ENCODE results near the gene FMR1NB. TPM values are rescaled to one million over a fixed set of nuclear protein-coding genes. Genes with fewer than 3 reads are reported as not detected.

The FMR1NB gene
- total RNA-seq, 6 donors from 2014 or later, result not detected

- no peaks in the 10 kb centered on the region for H3K27me3 ChIP-seq
- H3K4me1 ChIP-seq, result no peaks in the 10 kb centered on the region
- no peak for ATAC-seq (ENCODE audit: low FRiP score in 2 of 2)
- TF ChIP-seq CTCF (IDR thresholded peaks at IDR 0.05), result no peak
- TF ChIP-seq POLR2AphosphoS5 (IDR thresholded peaks at IDR 0.05), result no peak
- no peak for TF ChIP-seq POLR2A (IDR thresholded peaks at IDR 0.05)
- no peak for TF ChIP-seq EP300 (IDR thresholded peaks at IDR 0.05)
- no peaks in the 10 kb centered on the region for H3K9me3 ChIP-seq
- peaks cover 0 to 46% (median 19%) of the 10 kb centered on the region in 4 donors for H3K36me3 ChIP-seq
- DNase-seq, result no peak
- WGBS, 2 donors, result 89 to 98% methylated on average over 7 of the region's 7 CpGs
- H3K27ac ChIP-seq, result no peak overlapping the region
- no peak overlapping the region for H3K4me3 ChIP-seq
These were observed 32.6 kb upstream of the FMR1NB start for GRCh38 chrX:147948531-147948930.

DNA sequence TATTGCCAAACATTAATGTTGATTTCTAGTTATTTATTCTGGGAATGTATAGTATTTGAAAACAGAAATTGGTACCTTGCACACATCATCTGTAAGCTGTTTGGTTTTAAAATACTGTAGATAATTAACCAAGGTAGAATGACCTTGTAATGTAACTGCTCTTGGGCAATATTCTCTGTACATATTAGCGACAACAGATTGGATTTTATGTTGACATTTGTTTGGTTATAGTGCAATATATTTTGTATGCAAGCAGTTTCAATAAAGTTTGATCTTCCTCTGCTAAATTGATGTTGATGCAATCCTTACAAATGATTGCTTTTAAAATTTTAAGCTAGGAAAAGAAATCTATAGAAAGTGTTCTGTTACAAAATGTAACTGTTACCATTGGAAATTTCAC lies 30.8 kb upstream of the FMR1NB start:
- no peak for DNase-seq

GRCh38 chrX:147953976-147954375 lies 27.2 kb upstream of the FMR1NB start:
- Histone ChIP-seq H3K4me1 (no peaks in the 10 kb centered on the region), H3K27ac (no peak overlapping the region), H3K9me3 (no peaks in the 10 kb centered on the region), H3K36me3 (no peaks in the 10 kb centered on the region), H3K4me3 (no peak overlapping the region), H3K27me3 (no peaks in the 10 kb centered on the region)
- 67% methylated on average over 2 of the region's 2 CpGs; no CpG with 5 or more reads in 1 of the 2 donors for WGBS, 2 donors
- DNase-seq (no peak), ATAC-seq (ENCODE audit: low FRiP score in 2 of 2) (no peak)
- TF ChIP-seq POLR2A (IDR thresholded peaks at IDR 0.05), result no peak
- TF ChIP-seq POLR2AphosphoS5 (IDR thresholded peaks at IDR 0.05), result no peak
- TF ChIP-seq EP300 (IDR thresholded peaks at IDR 0.05), result no peak
- TF ChIP-seq CTCF (IDR thresholded peaks at IDR 0.05), result no peak

More for the DNA sequence above, 30.8 kb upstream of the FMR1NB start:
- peaks cover 0 to 33% (median 11%) of the 10 kb centered on the region in 4 donors for H3K36me3 ChIP-seq
- ATAC-seq (ENCODE audit: low FRiP score in 2 of 2), result no peak
- TF ChIP-seq CTCF (IDR thresholded peaks at IDR 0.05), result no peak
- TF ChIP-seq EP300 (IDR thresholded peaks at IDR 0.05), result no peak
- no peak for TF ChIP-seq POLR2A (IDR thresholded peaks at IDR 0.05)
- TF ChIP-seq POLR2AphosphoS5 (IDR thresholded peaks at IDR 0.05), result no peak
- H3K9me3 ChIP-seq, result no peaks in the 10 kb centered on the region
- no peak overlapping the region for H3K4me3 ChIP-seq
- 69 to 95% methylated on average over 1 of the region's 1 CpG for WGBS, 2 donors
- no peaks in the 10 kb centered on the region for H3K4me1 ChIP-seq
- H3K27me3 ChIP-seq, result no peaks in the 10 kb centered on the region
- H3K27ac ChIP-seq, result no peak overlapping the region

DNA sequence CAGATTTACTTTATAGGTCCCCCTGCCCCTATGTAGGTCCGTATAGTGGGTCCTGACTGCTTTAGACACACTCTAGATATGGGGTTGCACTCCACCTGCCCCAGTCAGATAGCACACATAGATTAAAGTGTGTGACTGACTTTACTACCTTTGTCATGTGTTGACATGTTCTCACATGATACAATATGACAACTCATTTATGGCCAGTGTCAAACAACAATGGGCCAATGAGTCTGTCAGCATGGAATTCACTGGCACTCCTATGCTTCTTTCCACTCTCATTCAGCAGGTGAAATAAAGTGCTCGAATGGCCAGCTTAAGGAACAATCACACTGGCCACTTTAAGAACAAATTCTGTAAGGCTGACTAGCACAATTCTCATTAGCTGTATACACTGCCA lies 23.8 kb upstream of the FMR1NB start:
- Histone ChIP-seq H3K4me1 (no peaks in the 10 kb centered on the region), H3K4me3 (no peak overlapping the region), H3K36me3 (no peaks in the 10 kb centered on the region), H3K27ac (no peak overlapping the region), H3K27me3 (no peaks in the 10 kb centered on the region), H3K9me3 (no peaks in the 10 kb centered on the region)
- WGBS, 2 donors, result 64 to 79% methylated on average over 2 of the region's 2 CpGs
- DNase-seq, result no peak
- TF ChIP-seq EP300 (IDR thresholded peaks at IDR 0.05), result no peak
- TF ChIP-seq POLR2AphosphoS5 (IDR thresholded peaks at IDR 0.05), result no peak
- TF ChIP-seq POLR2A (IDR thresholded peaks at IDR 0.05), result no peak
- TF ChIP-seq CTCF (IDR thresholded peaks at IDR 0.05), result no peak
- no peak for ATAC-seq (ENCODE audit: low FRiP score in 2 of 2)

DNA sequence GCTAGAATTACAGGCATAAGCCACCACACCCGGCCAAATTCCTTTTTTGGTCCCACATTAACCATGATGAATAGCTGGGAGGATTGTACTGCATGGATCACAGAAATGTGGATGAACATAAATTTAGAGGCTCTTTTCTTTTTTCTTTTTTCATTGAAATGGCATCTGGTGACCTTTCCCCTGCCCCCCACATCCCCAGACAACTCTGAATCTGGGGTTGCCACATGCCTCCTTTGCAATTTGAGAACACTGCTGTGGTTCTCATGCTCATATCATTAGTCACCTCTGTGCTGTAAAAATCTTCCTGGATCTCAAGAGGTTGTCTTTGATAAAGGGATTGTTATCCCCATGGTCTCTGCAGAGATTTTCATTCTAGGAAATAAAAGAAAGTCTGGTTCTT lies 22.8 kb upstream of the FMR1NB start:
- H3K27ac ChIP-seq, result no peak overlapping the region
- no peaks in the 10 kb centered on the region for H3K4me1 ChIP-seq
- no peaks in the 10 kb centered on the region for H3K9me3 ChIP-seq
- TF ChIP-seq POLR2AphosphoS5 (IDR thresholded peaks at IDR 0.05) (no peak), POLR2A (IDR thresholded peaks at IDR 0.05) (no peak), EP300 (IDR thresholded peaks at IDR 0.05) (no peak), CTCF (IDR thresholded peaks at IDR 0.05) (no peak)
- ATAC-seq (ENCODE audit: low FRiP score in 2 of 2) (no peak), DNase-seq (no peak)
- H3K4me3 ChIP-seq, result no peak overlapping the region
- no peaks in the 10 kb centered on the region for H3K27me3 ChIP-seq
- 67 to 94% methylated on average over 1 of the region's 1 CpG for WGBS, 2 donors
- no peaks in the 10 kb centered on the region for H3K36me3 ChIP-seq
